CD14-positive monocyte (primary cell): Measurements from ENCODE around the gene C8B. TPM values are rescaled to one million over a fixed set of nuclear protein-coding genes. Genes with fewer than 3 reads are reported as not detected.

Source experiments
- DNase-seq, 3 donors: peaks; one replicate each; pipeline ENCODE4 v3.0.0-alpha.2; 2011 to 2022
- H2AFZ ChIP-seq: 2 replicates; pipeline ENCODE4 v1.6.0; 2012; ENCODE audit warnings: mild to moderate bottlenecking, low read depth, low read length, inconsistent platforms; ENCODE audit not compliant: insufficient read depth, poor library complexity, severe bottlenecking
- H3K27ac ChIP-seq, 2 donors: 1 replicate in 1 of 2; 2 replicates in 1 of 2; pipeline ENCODE4 v1.5.1; 2012 to 2013; ENCODE audit warnings: low read length in 2 of 2, control low read depth in 1 of 2, inconsistent platforms in 1 of 2, low read depth in 1 of 2, mild to moderate bottlenecking in 1 of 2
- H3K27me3 ChIP-seq, 2 donors: one replicate each; pipeline versions ENCODE4 v1.6.0 to v1.6.1; 2011 to 2013; ENCODE audit warnings: low read length in 2 of 2; ENCODE audit not compliant: control insufficient read depth in 2 of 2, insufficient read depth in 2 of 2
- H3K36me3 ChIP-seq, 2 donors: replicated peaks in 1 of 2; 1 replicate in 1 of 2; 2 replicates in 1 of 2; pipeline versions ENCODE4 v1.5.1 to v1.6.1; 2012 to 2013; ENCODE audit warnings: low read length in 2 of 2, control low read depth in 1 of 2, inconsistent platforms in 1 of 2, mild to moderate bottlenecking in 1 of 2; ENCODE audit not compliant: insufficient read depth in 2 of 2, control insufficient read depth in 1 of 2
- H3K4me1 ChIP-seq, 2 donors: 1 replicate in 1 of 2; 2 replicates in 1 of 2; pipeline versions ENCODE4 v1.5.1 to v1.6.1; 2012 to 2013; ENCODE audit warnings: low read length in 2 of 2, control low read depth in 1 of 2, inconsistent platforms in 1 of 2, mild to moderate bottlenecking in 1 of 2, moderate library complexity in 1 of 2; ENCODE audit not compliant: insufficient read depth in 2 of 2, control insufficient read depth in 1 of 2
- H3K4me2 ChIP-seq: replicated peaks from 2 replicates; pipeline ENCODE3; 2012; ENCODE audit warnings: low read length, moderate library complexity, mild to moderate bottlenecking; ENCODE audit not compliant: poor library complexity, severe bottlenecking; ENCODE audit errors: extremely low read depth
- H3K4me3 ChIP-seq, 3 experiments: fragments of 200-600 bp in 1 of 3; sonication (generic) in 1 of 3; replicated peaks in 1 of 3; 1 replicate in 2 of 3; 2 replicates in 1 of 3; pipeline ENCODE4 v1.5.1; 2011 to 2013; ENCODE audit warnings: low read length in 3 of 3, mild to moderate bottlenecking in 3 of 3, control low read depth in 2 of 3, low read depth in 2 of 3, inconsistent platforms in 1 of 3, moderate library complexity in 1 of 3
- H3K79me2 ChIP-seq: 2 replicates; pipeline ENCODE4 v1.6.0; 2012; ENCODE audit warnings: mild to moderate bottlenecking, control low read depth, inconsistent platforms, low read length, moderate library complexity; ENCODE audit not compliant: insufficient read depth
- H3K9ac ChIP-seq: 2 replicates; pipeline ENCODE4 v1.6.0; 2017; ENCODE audit warnings: low read length, mild to moderate bottlenecking; ENCODE audit not compliant: insufficient read depth, poor library complexity, severe bottlenecking
- H3K9me3 ChIP-seq, 2 donors: replicated peaks in 1 of 2; 1 replicate in 1 of 2; 2 replicates in 1 of 2; pipeline versions ENCODE4 v1.5.1 to v1.6.1; 2012 to 2013; ENCODE audit warnings: low read length in 2 of 2, control low read depth in 1 of 2; ENCODE audit not compliant: control insufficient read depth in 1 of 2, insufficient read depth in 1 of 2
- H4K20me1 ChIP-seq: 2 replicates; pipeline ENCODE4 v1.6.0; 2012; ENCODE audit warnings: mild to moderate bottlenecking, low read length, control low read depth, moderate library complexity; ENCODE audit not compliant: insufficient read depth
- H3K27ac Mint-ChIP-seq, 7 donors: one replicate each; pipeline ENCODE4 v1.8.0; 2020; ENCODE audit warnings: mild to moderate bottlenecking in 7 of 7, mixed read lengths in 7 of 7, moderate library complexity in 6 of 7, inconsistent platforms in 2 of 7
- H3K27me3 Mint-ChIP-seq, 3 donors: one replicate each; pipeline ENCODE4 v1.8.0; 2021 to 2022; ENCODE audit warnings: low read depth in 3 of 3, mild to moderate bottlenecking in 3 of 3, mixed read lengths in 3 of 3, moderate library complexity in 3 of 3, inconsistent platforms in 1 of 3
- H3K36me3 Mint-ChIP-seq, 2 donors: one replicate each; pipeline ENCODE4 v1.8.0; 2020; ENCODE audit warnings: mixed read lengths in 2 of 2, inconsistent platforms in 1 of 2, mild to moderate bottlenecking in 1 of 2
- H3K4me1 Mint-ChIP-seq: one replicate; pipeline ENCODE4 v1.8.0; 2020; ENCODE audit warnings: mild to moderate bottlenecking, mixed read lengths
- H3K4me3 Mint-ChIP-seq, 2 donors: one replicate each; pipeline ENCODE4 v1.8.0; 2020; ENCODE audit warnings: mild to moderate bottlenecking in 2 of 2, mixed read lengths in 2 of 2, moderate library complexity in 1 of 2
- H3K9me3 Mint-ChIP-seq, 7 donors: one replicate each; pipeline ENCODE4 v1.8.0; 2020 to 2022; ENCODE audit warnings: mixed read lengths in 7 of 7, mild to moderate bottlenecking in 6 of 7, moderate library complexity in 6 of 7, inconsistent platforms in 2 of 7
- CTCF ChIP-seq: fragments of 200-600 bp; IDR thresholded peaks from one replicate; pipeline ENCODE4 v1.8.0; 2022; ENCODE audit warnings: antibody characterized with exemption, mild to moderate bottlenecking
- WGBS: methylation state at CpG from one replicate; pipeline ENCODE4 v1.1.5; 2013; ENCODE audit warnings: missing lambda C conversion rate; ENCODE audit not compliant: insufficient coverage; 5-methylcytosine and 5-hydroxymethylcytosine counted together
- intact Hi-C, 2 donors: fragments of 100-400 bp; cut with micrococcal nuclease; formaldehyde crosslinking; loops; one replicate each; pipeline versions ENCODE4 v1.15.0 to v1.15.1; 2023
- polyA plus RNA-seq, 3 donors: library from polyadenylated mRNA; depleted of rRNA in 1 of 3; unstranded in 2 of 3; stranded (reverse) in 1 of 3; fragments of 300-500 nt in 2 of 3; fragments of >200 nt in 1 of 3; fragmentation: Illumina TruSeq in 2 of 3; gene quantifications; 1 replicate in 2 of 3; 2 replicates in 1 of 3; pipeline ENCODE4 v1.2.3, GENCODE V29; 2012 to 2021

C8B gene
- polyA plus RNA-seq, 3 donors = not detected

GRCh38 chr1:56933606-56934005, 32.2 kb downstream of the C8B start:
- H3K4me3 ChIP-seq = no peak overlapping the region
- no peaks in the 10 kb centered on the region for H4K20me1 ChIP-seq
- no peak overlapping the region for H3K27ac ChIP-seq
- H2AFZ ChIP-seq = no peak overlapping the region
- H3K36me3 ChIP-seq = no peaks in the 10 kb centered on the region
- H3K4me1 ChIP-seq = no peaks in the 10 kb centered on the region
- TF ChIP-seq CTCF = no peak
- no peaks in the 10 kb centered on the region for H3K9me3 ChIP-seq
- H3K27me3 ChIP-seq = no peaks in the 10 kb centered on the region
- intact Hi-C loops = no loop called here
- H3K4me3 Mint-ChIP-seq = no peak overlapping the region
- no peaks in the 10 kb centered on the region for H3K4me1 Mint-ChIP-seq
- H3K9ac ChIP-seq = no peak overlapping the region
- peaks cover 7 to 14% (median 12%) of the 10 kb centered on the region in 3 donors for H3K27me3 Mint-ChIP-seq
- H3K79me2 ChIP-seq = no peaks in the 10 kb centered on the region
- H3K4me2 ChIP-seq = no peak overlapping the region
- DNase-seq = no peak
- H3K9me3 Mint-ChIP-seq = peaks cover 0 to 2% (median under 1%) of the 10 kb centered on the region in 7 donors
- H3K27ac Mint-ChIP-seq = no peak overlapping the region
- no peaks in the 10 kb centered on the region for H3K36me3 Mint-ChIP-seq
- whole genome bisulfite sequencing = no CpG with 5 or more reads among the region's 2 CpGs

DNA sequence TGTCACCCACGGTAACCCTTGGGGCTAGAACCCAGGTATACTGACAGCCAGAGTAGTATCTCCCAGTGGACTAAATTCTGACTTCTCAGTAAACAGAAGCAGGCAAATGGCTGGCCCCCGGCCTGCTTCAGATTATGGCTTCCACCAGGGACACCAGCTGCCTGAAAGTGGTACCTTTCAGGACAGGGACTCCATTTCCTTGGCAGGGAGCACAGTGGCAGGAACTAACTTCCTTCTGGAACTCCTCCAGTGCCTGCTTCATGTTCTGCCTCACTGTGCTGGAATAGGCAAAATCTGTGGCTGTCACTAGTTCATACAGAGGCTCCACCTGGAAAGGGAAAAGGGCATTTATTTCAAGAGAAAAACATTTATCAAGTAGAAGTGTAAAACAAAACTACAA, 32.7 kb downstream of the C8B start:
- Mint-ChIP-seq H3K9me3 (peaks cover 0 to 4% (median 2%) of the 10 kb centered on the region in 7 donors), H3K4me1 (no peaks in the 10 kb centered on the region), H3K4me3 (no peak overlapping the region), H3K36me3 (no peaks in the 10 kb centered on the region), H3K27ac (no peak overlapping the region), H3K27me3 (peaks cover 7 to 14% (median 9%) of the 10 kb centered on the region in 3 donors)
- Histone ChIP-seq H3K4me2 (no peak overlapping the region), H3K9ac (no peak overlapping the region), H3K27me3 (no peaks in the 10 kb centered on the region), H3K79me2 (no peaks in the 10 kb centered on the region), H3K4me3 (no peak overlapping the region), H4K20me1 (no peaks in the 10 kb centered on the region), H3K27ac (no peak overlapping the region), H2AFZ (no peak overlapping the region), H3K4me1 (no peaks in the 10 kb centered on the region), H3K9me3 (no peaks in the 10 kb centered on the region), H3K36me3 (no peaks in the 10 kb centered on the region)
- no peak for TF ChIP-seq CTCF
- intact Hi-C loops = no loop called here
- DNase-seq = no peak
- WGBS = 84% methylated on average over 2 of the region's 2 CpGs
